Measurements from ENCODE around the gene ZNF764. TPM values are rescaled to one million over a fixed set of nuclear protein-coding genes. Genes with fewer than 3 reads are reported as not detected.

The ZNF764 gene
- total RNA-seq, 2 donors from 2014 or later, result 6.0 to 6.5 TPM

GRCh38 chr16:30519120-30520049 is 38.8 kb downstream of the ZNF764 start:
- DNase-seq (ENCODE audit: low spot score), result no peak
- intact Hi-C loops (cut with DNase I), result loop anchor here (5.0 to 10.0 kb wide), 4 partner anchors 65 to 958 kb away; partner anchors contain the start of genes SEPHS2 (in 1 of the 2) and ZNF785 (in 1 of the 2)

GRCh38 chr16:30518552-30518951 is 39.6 kb downstream of the ZNF764 start:
- no peak for DNase-seq (ENCODE audit: low spot score)
- intact Hi-C loops (cut with DNase I), result loop anchor here (5.0 to 10.0 kb wide), 2 partner anchors 64 to 959 kb away; no protein-coding TSS in a partner anchor

- intact Hi-C loops (cut with DNase I), result loop anchor here (5.0 to 10.0 kb wide), 2 partner anchors 60 to 962 kb away; no protein-coding TSS in a partner anchor
- DNase-seq (ENCODE audit: low spot score), result no peak
These were observed 42.9 kb downstream of the ZNF764 start for GRCh38 chr16:30515275-30515674.

GRCh38 chr16:30511509-30511908 is 46.7 kb downstream of the ZNF764 start:
- no peak for DNase-seq (ENCODE audit: low spot score)
- intact Hi-C loops (cut with DNase I), result loop anchor here in 1 of 2 donors (10.0 kb wide), 1 partner anchor 57 kb away; no protein-coding TSS in a partner anchor

GRCh38 chr16:30510376-30510938 is 47.7 kb downstream of the ZNF764 start:
- no peak for DNase-seq (ENCODE audit: low spot score)
- intact Hi-C loops (cut with DNase I), result loop anchor here in 1 of 2 donors (10.0 kb wide), 1 partner anchor 56 kb away; no protein-coding TSS in a partner anchor

- intact Hi-C loops (cut with DNase I), result no loop called here
- no peak for DNase-seq (ENCODE audit: low spot score)
These were observed 49.0 kb downstream of the ZNF764 start for GRCh38 chr16:30509081-30509765.

Small RNA genes within 50 kb of the gene (microRNA-seq; reads per million reads assigned to microRNA genes)
- 0 reads per million in 2 donors for gene MIR4518 (ENCODE audit: borderline microRNAs expressed in 2 of 2)

Other genes with a start within 250 kb of the ZNF764 start
- gene CD2BP2, start 203.1 kb downstream of the ZNF764 start, total RNA-seq, result 10 to 100 TPM; 47.9 to 54.2 TPM
- 10 to 100 TPM; 27.8 to 29.8 TPM for gene TBC1D10B, start 187.9 kb downstream of the ZNF764 start, total RNA-seq
- gene MYL11, start 183.6 kb downstream of the ZNF764 start, total RNA-seq, result not detected
- gene SEPTIN1, start 175.8 kb downstream of the ZNF764 start, total RNA-seq, result 1 to 10 TPM; 1.6 to 3.0 TPM
- 1 to 10 TPM; 6.2 to 6.5 TPM for gene ZNF48, start 163.0 kb downstream of the ZNF764 start, total RNA-seq
- 1 to 10 TPM; 5.6 to 6.1 TPM for gene ZNF771, start 150.8 kb downstream of the ZNF764 start, total RNA-seq
- 10 to 100 TPM; 15.2 to 20.1 TPM for gene DCTPP1, start 128.3 kb downstream of the ZNF764 start, total RNA-seq
- 10 to 100 TPM; 31.5 to 32.5 TPM for gene SEPHS2, start 112.5 kb downstream of the ZNF764 start, total RNA-seq
- gene ITGAL, start 85.6 kb downstream of the ZNF764 start, total RNA-seq, result 1 to 10 TPM; 4.6 to 8.5 TPM
- gene ZNF768, start 31.8 kb downstream of the ZNF764 start, total RNA-seq, result 10 to 100 TPM; 21.9 to 27.3 TPM
- 1 to 10 TPM; 9.6 to 9.8 TPM for gene ZNF747, start 23.5 kb downstream of the ZNF764 start, total RNA-seq
- 10 to 100 TPM in 1 of 2 donors, 1 to 10 TPM in 1; 8.8 to 10.8 TPM for gene ZNF688, start 13.3 kb upstream of the ZNF764 start, total RNA-seq
- gene ZNF785, start 27.3 kb upstream of the ZNF764 start, total RNA-seq, result 10 to 100 TPM; 10.2 to 10.5 TPM
- 1 to 10 TPM; 6.9 to 7.1 TPM for gene ZNF689, start 52.0 kb upstream of the ZNF764 start, total RNA-seq
- gene PRR14, start 92.6 kb upstream of the ZNF764 start, total RNA-seq, result 10 to 100 TPM; 34.5 to 38.5 TPM
- 10 to 100 TPM; 42.3 to 42.5 TPM for gene FBRS, start 100.1 kb upstream of the ZNF764 start, total RNA-seq
- gene SRCAP, start 140.8 kb upstream of the ZNF764 start, total RNA-seq, result 10 to 100 TPM; 41.4 to 44.9 TPM
- gene PHKG2, start 190.1 kb upstream of the ZNF764 start, total RNA-seq, result 10 to 100 TPM; 13.0 to 13.9 TPM
- 1 to 10 TPM; 1.2 TPM for gene CFAP119, start 203.7 kb upstream of the ZNF764 start, total RNA-seq
- gene RNF40, start 203.9 kb upstream of the ZNF764 start, total RNA-seq, result 10 to 100 TPM; 60.9 to 66.5 TPM
- 10 to 100 TPM; 10.1 to 11.2 TPM for gene ZNF629, start 228.8 kb upstream of the ZNF764 start, total RNA-seq